Epithelial cell of proximal tubule (primary cell): ENCODE data around the gene GALNT9. TPM values are rescaled to one million over a fixed set of nuclear protein-coding genes. Genes with fewer than 3 reads are reported as not detected.

Experiments used
- DNase-seq: peaks from one replicate; pipeline ENCODE4 v3.0.0-alpha.2; 2011; ENCODE audit warnings: low read depth
- H3K4me3 ChIP-seq: 2 replicates; pipeline ENCODE4 v1.5.1; 2011; ENCODE audit warnings: low read depth, mild to moderate bottlenecking, low read length
- CTCF ChIP-seq: conservative IDR thresholded peaks from 2 replicates; pipeline ENCODE4 v1.5.1; 2012; ENCODE audit warnings: low read depth, mild to moderate bottlenecking, low read length
- total RNA-seq: library from RNA; depleted of rRNA; stranded (reverse); fragments of >200 nt; gene quantifications from 2 replicates; pipeline ENCODE4 v1.2.3, GENCODE V29; 2015

The GALNT9 gene
- total RNA-seq, 1 donor from 2014 or later: not detected

- TF ChIP-seq CTCF: no peak
- no peak overlapping the region for H3K4me3 ChIP-seq
- no peak for DNase-seq
These were observed 13.9 kb downstream of the GALNT9 start for GRCh38 chr12:132315507-132315906.

- DNase-seq: no peak
- TF ChIP-seq CTCF: no peak
- no peak overlapping the region for H3K4me3 ChIP-seq
These were observed 14.7 kb downstream of the GALNT9 start for GRCh38 chr12:132314516-132315233.

GRCh38 chr12:132314035-132314434 lies 15.4 kb downstream of the GALNT9 start:
- TF ChIP-seq CTCF: no peak
- H3K4me3 ChIP-seq: no peak overlapping the region
- DNase-seq: no peak

- H3K4me3 ChIP-seq: no peak overlapping the region
- no peak for DNase-seq
- TF ChIP-seq CTCF: no peak
These were observed 16.2 kb downstream of the GALNT9 start for GRCh38 chr12:132313182-132313581.

GRCh38 chr12:132312516-132312915 lies 16.9 kb downstream of the GALNT9 start:
- no peak for TF ChIP-seq CTCF
- no peak for DNase-seq
- no peak overlapping the region for H3K4me3 ChIP-seq

GRCh38 chr12:132311201-132311915 lies 18.0 kb downstream of the GALNT9 start:
- no peak for TF ChIP-seq CTCF
- DNase-seq: no peak
- H3K4me3 ChIP-seq: no peak overlapping the region
